Measurements from ENCODE around the gene NME4.

DNA sequence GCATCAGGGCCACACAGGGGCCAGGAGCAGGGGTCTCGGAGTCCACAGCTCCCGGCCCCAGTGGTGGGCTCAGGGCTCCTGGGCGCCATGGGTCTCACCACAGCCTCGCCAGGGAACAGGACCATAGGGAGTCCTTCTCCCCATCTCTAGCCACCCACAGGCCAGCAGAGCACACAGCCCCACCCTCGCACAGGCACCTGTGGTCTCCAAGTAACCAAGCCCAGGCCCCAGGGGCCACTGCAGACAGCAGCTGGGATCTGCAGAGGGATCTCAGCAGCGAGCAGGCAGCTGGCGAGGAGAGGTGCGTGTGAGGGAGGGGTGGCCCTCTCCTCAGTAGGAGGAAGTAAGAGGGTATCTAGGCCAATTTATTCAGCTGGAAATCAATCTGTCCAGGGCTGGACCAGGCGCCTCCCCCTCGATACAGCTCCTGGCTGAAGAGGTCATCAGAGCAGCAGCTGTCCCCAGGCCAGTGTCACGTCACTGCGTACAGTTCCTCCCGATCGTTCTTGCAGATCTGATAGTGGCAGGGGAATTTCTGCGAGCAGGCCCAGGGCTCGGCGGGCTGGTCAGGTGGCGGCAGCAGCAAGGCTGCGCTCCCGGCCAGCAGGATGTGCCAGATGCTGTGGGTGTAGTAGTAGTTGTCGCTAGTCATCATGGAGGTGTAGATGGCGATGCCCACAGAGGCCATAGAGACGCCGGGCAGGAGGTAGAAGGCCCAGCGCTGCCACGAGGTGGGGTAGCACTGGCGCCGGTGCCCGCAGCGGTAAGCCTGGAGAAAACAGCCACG, 25.3 kb upstream of the NME4 start:
- no peak for TF ChIP-seq POLR2A (IDR thresholded peaks at IDR 0.05)
- TF ChIP-seq, protein P1, sequence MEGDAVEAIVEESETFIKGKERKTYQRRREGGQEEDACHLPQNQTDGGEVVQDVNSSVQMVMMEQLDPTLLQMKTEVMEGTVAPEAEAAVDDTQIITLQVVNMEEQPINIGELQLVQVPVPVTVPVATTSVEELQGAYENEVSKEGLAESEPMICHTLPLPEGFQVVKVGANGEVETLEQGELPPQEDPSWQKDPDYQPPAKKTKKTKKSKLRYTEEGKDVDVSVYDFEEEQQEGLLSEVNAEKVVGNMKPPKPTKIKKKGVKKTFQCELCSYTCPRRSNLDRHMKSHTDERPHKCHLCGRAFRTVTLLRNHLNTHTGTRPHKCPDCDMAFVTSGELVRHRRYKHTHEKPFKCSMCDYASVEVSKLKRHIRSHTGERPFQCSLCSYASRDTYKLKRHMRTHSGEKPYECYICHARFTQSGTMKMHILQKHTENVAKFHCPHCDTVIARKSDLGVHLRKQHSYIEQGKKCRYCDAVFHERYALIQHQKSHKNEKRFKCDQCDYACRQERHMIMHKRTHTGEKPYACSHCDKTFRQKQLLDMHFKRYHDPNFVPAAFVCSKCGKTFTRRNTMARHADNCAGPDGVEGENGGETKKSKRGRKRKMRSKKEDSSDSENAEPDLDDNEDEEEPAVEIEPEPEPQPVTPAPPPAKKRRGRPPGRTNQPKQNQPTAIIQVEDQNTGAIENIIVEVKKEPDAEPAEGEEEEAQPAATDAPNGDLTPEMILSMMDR (IDR thresholded peaks at IDR 0.05): no peak

Measured in testis (tissue), 2 donors.